AG08396 (cell line): ENCODE results near the gene ERVK3-1.
"Not testable (repeated sequence)": the region's sequence is repeated elsewhere in the genome, so short reads cannot be mapped to it uniquely, and the experiment has no call there.

Experiments used
- DNase-seq: peaks from one replicate; pipeline ENCODE4 v3.0.0; 2012; ENCODE audit warnings: low spot score, mixed read lengths

Gene ERVK3-1, protein sequence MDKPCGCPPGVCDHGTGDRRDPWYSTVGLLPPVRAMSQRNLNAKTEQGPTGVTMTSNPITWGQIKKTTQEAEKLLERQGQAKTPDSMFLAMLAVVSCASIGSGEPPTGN

DNA sequence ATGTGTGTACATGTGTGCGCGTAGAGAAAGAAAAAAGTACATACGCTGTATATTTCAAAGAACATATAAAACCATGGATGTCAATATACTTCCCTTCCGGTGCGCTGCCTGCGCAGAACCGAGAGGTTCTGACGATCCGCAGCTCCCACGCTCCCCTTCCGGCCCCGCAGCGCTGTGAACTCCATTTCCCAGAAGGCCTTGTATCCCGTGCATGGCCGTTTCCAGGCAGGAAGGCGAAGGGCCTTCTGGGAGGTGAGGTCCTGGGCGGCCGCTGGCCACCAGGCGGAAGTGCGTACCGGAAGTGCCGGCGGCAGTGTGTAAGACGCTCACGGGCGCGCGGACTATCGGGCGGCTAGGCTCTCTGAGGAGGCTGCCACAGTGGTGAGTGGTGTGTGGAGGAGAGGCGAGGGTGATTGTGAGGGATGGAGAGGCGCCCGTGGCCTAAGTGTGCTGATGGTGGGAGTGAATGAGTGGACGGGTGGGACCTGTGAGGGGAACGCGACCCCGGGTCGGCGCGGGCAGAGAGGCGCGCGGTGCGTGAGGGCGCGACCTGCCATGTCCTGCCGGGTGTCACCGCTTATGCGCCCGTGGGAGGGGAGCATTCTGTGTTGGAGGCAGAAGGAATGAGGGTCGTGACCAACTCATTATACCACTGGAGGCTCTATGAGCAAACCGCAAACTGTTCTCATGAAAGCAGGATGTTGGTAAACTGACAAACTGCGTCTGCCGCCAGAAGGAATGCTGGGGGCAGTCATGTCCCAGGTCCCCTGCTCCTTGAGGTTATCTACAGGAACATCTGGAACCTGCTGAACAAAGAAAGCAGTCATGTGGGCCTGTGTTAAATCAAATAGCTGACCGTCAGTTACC lies at the start of gene ERVK3-1:
Gene ERVK3-1, plus strand, starts transcription at position 313 of the 867 bp plus-strand sequence. CDS start 6,792 bp downstream, outside the sequence.
- peak; percentile 96 for DNase-seq

DNA sequence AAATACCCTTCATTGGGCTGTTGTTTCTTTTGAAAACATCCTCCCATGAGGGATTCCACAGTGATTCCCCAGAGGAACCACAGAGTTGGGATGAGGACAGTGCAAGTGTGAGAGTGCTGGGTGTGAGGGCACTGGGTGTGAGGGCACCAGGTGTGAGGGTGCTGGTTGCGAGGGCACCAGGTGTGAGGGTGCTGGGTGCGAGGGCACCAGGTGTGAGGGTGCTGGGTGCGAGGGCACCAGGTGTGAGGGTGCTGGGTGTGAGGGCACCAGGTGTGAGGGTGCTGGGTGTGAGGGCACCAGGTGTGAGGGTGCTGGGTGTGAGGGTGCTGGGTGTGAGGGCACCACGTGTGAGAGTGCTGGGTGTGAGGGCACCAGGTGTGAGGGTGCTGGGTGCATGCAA lies 46.9 kb upstream of the ERVK3-1 start:
- DNase-seq = not testable (repeated sequence)

DNA sequence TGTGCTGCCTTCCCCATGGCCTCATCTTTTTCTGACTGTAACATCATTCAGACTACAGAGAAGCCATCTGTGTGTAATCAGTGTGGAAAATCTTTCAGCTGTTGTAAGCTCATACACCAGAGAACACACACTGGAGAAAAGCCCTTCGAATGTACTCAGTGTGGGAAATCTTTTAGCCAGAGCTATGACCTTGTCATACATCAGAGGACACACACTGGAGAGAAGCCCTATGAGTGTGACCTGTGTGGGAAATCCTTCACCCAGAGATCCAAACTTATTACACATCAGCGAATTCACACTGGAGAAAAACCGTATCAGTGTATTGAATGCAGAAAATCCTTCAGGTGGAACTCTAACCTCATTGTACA lies 43.6 kb upstream of the ERVK3-1 start:
- DNase-seq = no peak

DNA sequence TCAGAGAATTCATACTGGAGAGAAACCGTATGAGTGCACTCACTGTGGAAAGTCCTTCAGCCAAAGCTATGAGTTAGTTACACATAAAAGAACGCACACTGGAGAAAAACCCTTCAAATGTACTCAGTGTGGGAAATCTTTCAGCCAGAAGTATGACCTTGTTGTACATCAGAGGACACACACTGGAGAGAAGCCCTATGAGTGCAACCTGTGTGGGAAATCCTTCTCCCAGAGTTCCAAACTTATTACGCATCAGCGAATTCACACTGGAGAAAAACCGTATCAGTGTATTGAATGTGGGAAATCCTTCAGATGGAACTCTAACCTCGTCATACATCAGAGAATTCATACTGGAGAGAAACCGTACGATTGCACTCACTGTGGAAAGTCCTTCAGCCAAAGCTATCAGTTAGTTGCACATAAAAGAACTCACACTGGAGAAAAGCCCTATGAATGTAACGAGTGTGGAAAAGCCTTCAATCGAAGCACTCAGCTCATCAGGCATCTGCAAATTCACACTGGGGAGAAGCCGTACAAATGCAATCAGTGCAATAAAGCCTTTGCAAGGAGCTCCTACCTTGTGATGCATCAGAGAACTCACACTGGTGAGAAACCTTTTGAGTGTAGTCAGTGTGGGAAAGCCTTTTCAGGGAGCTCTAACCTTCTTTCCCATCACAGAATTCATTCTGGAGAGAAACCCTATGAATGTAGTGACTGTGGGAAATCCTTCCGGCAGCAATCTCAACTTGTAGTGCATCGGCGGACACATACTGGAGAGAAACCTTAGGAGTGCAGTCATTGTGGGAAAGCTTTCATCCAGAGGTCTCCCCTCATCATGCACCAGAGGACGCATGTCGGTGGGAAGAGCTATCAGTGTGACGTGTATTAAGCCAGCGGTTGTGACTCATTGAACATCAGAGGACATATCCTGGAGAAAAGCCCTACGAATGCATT lies 42.9 kb upstream of the ERVK3-1 start:
- no peak for DNase-seq

DNA sequence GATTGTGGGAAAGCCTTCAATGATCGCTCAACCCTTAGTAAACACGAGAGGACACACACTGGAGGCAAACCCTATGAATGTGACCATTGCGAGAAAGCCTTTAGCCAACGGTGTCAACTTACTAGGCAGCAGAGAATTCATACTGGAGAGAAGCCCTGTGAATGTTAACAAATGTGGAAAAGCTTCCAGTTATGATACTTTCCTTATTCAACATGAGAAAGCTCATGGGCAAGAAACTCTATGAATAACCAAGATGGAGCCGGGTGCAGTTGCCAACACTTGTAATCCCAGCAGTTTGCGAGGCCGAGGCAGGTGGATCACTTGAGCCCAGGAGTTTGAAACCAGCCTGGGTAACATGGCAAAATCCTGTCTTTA lies 42.3 kb upstream of the ERVK3-1 start:
- no peak for DNase-seq

- DNase-seq = no peak
These were observed 40.1 kb upstream of the ERVK3-1 start for GRCh38 chr19:58265100-58265499.

- no peak for DNase-seq
These were observed 36.8 kb upstream of the ERVK3-1 start for GRCh38 chr19:58268344-58268743.

DNA sequence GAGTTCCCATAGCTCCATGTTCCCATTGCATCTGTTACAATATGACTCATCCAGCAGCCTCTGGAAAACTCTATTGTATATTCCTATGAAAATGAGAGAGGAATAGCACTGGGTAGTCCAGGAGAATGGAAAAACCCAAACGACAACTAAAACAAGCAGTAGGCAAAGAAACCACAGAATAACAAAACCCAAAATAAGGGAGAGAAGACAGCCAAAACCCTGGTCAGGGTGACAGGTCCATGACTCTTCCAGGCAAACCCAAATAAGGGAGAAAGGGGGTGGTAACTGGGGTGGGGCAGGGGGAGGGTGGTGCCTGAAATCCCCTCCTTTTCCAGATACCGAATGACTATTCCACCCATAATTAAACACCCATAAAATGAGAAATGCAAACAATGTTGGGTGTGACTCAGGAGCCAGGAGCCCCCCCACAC lies 30.4 kb upstream of the ERVK3-1 start:
- no peak for DNase-seq

DNA sequence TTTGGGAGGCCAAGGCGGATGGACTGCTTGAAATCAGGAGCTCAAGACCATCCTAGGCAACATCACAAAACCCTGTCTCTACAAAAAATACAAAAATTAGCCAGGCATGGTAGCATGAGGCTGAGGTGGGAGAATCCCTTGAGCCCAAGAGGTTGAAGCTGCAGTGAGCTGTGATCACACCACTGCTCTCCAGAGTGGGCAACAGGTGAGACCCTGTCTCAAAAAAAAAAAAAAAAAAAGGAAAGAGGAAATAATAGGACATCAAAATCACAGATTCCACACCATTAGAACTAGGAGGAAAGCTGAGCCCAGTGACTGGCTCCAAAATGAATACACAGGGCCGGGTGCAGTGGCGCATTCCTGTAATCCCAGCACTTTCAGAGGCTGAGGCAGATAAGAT lies 29.6 kb upstream of the ERVK3-1 start:
- no peak for DNase-seq

- DNase-seq = no peak
These were observed 28.0 kb upstream of the ERVK3-1 start for GRCh38 chr19:58277197-58277596.

DNA sequence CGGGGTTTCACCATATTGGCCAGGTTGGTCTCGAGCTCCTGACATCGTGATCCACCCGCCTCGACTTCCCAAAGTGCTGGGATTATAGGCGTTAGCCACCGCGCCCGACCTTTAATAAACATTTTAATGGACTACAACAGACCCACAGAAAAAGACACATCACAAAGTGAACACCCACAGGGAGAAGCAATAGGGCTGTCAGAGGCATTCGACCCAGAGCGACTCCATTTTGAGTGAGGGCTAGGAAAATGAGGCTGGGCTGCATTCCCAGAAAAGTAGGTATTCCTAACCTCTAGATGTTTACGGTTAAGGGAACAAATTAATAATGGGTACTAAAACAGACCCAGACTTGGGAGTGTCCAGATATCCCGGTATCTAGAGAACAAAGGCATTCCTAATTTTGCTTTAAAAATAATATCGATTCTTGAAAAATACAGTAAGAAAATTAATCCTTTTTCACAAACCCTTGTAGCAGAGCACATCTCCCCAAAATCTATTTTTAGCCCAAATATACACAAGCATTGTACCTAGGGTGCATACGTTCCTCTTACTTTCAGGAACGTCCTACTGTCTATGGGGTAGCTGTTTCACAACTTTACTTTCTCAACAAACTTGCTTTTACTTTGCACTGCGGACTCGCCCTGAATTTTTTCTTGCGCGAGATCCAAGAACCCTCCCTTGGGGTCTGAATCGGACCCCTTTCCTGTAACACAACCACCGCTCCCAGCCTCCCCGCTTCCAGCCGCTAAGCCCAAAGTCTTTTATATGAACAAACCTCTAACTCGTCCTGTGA lies 27.2 kb upstream of the ERVK3-1 start:
- DNase-seq = no peak

DNA sequence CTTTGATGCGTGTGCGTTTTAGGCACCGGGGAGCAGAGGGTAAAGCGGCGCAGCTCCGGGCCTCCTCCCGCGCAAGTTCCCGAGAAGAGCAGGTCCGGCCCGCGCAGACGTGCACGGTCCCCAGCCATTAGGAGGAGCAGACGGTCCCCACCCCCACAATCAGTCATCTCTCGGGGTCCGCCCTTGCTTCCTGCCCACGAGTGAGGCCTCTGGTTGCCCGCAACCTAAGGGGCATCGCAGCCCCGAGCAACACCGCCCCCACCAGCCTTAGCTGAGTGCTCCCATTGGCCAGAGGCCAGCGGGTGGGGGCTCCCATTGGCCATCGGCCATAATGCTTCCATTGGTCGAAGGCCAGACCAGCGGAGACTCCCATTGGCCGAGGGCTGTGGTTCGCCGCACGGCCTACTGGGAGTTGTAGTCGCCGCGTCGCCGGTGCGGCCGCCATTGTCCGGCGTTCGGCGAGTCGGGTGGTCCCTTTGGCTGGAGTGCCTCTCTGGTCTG lies 26.6 kb upstream of the ERVK3-1 start, which contains the start of gene ZNF8:
Gene ZNF8, plus strand, starts transcription at position 415 of the 501 bp plus-strand sequence. CDS start 127 bp downstream, outside the sequence.
- peak; percentile 99 for DNase-seq

- DNase-seq = peak; percentile 82
These were observed 25.9 kb upstream of the ERVK3-1 start for GRCh38 chr19:58279042-58279924.

DNA sequence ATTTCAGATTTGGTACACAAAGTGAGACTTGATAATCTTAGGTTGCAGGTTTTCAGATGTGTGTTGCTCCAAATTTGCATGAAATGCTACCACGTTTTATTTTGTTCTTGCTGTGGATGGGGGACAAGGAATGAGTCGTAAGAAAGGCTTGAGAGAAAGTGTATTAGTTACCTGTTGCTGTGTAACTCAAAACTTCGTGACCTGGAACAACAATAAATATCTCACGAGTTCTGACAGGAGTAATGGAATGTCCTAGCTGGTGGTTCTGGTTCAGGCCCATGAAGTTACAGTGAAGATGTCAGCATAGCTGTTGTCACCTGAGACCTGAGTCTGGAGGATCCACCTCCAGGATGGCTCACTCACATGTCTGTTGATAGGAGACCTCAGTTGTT lies 25.3 kb upstream of the ERVK3-1 start:
- DNase-seq = no peak

DNA sequence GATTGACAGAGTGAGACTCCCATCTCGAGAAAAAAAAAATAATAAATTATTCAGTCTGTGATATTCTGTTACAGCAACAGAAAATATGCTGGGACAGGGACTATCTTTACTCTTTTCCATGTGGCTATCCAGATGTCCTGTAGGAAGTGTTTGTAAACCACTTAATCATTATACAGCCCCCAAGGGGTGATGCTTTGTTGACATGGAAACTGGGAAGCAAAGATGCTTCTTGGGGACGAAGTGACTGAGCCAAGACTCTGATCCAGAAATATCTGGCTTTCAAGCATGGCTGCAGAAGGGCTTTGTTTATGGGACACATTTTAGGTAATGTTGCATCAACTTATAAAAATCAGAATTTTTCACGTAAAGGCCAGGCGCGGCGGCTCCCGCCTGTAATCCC lies 21.0 kb upstream of the ERVK3-1 start:
- DNase-seq = no peak

GRCh38 chr19:58291943-58292342 lies 13.2 kb upstream of the ERVK3-1 start:
- no peak for DNase-seq

GRCh38 chr19:58294743-58295374 lies 10.3 kb upstream of the ERVK3-1 start:
- no peak for DNase-seq

- no peak for DNase-seq
These were observed 9.1 kb upstream of the ERVK3-1 start for GRCh38 chr19:58296104-58296503.

DNA sequence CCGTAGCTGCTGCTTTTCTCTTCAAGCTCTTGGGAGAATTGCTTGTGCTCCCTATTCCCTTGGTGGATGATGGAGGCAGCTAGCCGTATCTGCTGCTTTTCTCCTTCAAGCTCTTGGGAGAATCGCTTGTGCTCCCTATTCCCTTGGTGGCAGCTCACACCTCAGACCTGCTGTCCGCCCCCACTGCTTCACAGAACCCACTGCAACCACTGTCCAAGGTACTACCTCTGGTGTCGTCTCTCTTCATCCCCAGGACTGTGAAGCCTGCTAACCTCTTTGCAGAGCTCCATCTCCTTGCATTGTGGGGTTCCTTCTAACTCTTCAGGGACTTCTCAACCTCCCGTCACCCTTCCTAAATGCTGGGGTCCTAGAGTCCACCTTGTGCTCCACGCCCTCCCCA lies 4.6 kb upstream of the ERVK3-1 start:
- no peak for DNase-seq

GRCh38 chr19:58304255-58304654 lies 922 bp upstream of the ERVK3-1 start:
- DNase-seq = no peak
